ENCODE results near the gene MAGEB17.

DNA sequence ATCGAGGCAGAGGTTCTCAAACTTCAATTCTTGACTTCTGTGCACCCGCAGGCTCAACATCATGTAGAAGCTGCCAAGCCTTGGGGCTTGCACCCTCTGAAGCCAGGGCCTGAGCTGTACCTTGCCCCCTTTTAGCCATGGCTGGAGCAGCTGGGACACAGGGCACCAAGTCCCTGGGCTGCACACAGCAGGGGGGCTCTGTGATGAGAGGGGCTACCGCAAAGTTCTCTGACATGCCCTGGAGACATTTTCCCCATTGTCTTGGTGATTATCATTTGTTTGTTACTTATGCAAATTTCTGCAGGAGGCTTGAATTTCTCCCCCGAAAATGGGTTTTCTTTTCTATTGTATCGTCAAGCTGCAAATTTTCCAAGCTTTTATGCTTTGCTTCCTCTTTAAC, 4.9 kb upstream of the MAGEB17 start:
- TF ChIP-seq, protein P1, sequence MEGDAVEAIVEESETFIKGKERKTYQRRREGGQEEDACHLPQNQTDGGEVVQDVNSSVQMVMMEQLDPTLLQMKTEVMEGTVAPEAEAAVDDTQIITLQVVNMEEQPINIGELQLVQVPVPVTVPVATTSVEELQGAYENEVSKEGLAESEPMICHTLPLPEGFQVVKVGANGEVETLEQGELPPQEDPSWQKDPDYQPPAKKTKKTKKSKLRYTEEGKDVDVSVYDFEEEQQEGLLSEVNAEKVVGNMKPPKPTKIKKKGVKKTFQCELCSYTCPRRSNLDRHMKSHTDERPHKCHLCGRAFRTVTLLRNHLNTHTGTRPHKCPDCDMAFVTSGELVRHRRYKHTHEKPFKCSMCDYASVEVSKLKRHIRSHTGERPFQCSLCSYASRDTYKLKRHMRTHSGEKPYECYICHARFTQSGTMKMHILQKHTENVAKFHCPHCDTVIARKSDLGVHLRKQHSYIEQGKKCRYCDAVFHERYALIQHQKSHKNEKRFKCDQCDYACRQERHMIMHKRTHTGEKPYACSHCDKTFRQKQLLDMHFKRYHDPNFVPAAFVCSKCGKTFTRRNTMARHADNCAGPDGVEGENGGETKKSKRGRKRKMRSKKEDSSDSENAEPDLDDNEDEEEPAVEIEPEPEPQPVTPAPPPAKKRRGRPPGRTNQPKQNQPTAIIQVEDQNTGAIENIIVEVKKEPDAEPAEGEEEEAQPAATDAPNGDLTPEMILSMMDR (IDR thresholded peaks at IDR 0.05; ENCODE audit: insufficient read depth, low read length): no peak
- TF ChIP-seq GABPA (IDR thresholded peaks at IDR 0.05; ENCODE audit: low read depth) (no peak), POLR2AphosphoS5 (IDR thresholded peaks at IDR 0.05; ENCODE audit: low read depth) (no peak)
- TF ChIP-seq, protein P2, sequence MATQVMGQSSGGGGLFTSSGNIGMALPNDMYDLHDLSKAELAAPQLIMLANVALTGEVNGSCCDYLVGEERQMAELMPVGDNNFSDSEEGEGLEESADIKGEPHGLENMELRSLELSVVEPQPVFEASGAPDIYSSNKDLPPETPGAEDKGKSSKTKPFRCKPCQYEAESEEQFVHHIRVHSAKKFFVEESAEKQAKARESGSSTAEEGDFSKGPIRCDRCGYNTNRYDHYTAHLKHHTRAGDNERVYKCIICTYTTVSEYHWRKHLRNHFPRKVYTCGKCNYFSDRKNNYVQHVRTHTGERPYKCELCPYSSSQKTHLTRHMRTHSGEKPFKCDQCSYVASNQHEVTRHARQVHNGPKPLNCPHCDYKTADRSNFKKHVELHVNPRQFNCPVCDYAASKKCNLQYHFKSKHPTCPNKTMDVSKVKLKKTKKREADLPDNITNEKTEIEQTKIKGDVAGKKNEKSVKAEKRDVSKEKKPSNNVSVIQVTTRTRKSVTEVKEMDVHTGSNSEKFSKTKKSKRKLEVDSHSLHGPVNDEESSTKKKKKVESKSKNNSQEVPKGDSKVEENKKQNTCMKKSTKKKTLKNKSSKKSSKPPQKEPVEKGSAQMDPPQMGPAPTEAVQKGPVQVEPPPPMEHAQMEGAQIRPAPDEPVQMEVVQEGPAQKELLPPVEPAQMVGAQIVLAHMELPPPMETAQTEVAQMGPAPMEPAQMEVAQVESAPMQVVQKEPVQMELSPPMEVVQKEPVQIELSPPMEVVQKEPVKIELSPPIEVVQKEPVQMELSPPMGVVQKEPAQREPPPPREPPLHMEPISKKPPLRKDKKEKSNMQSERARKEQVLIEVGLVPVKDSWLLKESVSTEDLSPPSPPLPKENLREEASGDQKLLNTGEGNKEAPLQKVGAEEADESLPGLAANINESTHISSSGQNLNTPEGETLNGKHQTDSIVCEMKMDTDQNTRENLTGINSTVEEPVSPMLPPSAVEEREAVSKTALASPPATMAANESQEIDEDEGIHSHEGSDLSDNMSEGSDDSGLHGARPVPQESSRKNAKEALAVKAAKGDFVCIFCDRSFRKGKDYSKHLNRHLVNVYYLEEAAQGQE (IDR thresholded peaks at IDR 0.05; ENCODE audit: insufficient replicate concordance, low read depth): no peak
